Stimulated activated CD8-positive, alpha-beta memory T cell treated with anti-CD3 and anti-CD28 coated beads, Interleukin-12 subunit alpha, Interleukin-12 subunit beta, amount 100 ng/mL, for 4 hours (primary cell): ENCODE data around the gene CYTIP.

ENCODE experiments used
- DNase-seq: peaks from one replicate; pipeline ENCODE4 v3.0.0-alpha.2; 2020; ENCODE audit warnings: low read depth

CYTIP gene

GRCh38 chr2:157443795-157444640 lies at the start of gene CYTIP:
Gene CYTIP (minus strand): TSS chr2:157444089. CDS start chr2:157444020, 69 bp downstream.
- DNase-seq = no peak

GRCh38 chr2:157492189-157492773 lies 48.4 kb upstream of the CYTIP start:
- DNase-seq = peak; percentile 36

GRCh38 chr2:157489983-157490382 lies 46.1 kb upstream of the CYTIP start:
- DNase-seq = no peak

- DNase-seq = no peak
Observed at GRCh38 chr2:157488877-157489276, 45.0 kb upstream of the CYTIP start.

GRCh38 chr2:157487747-157488146 lies 43.9 kb upstream of the CYTIP start:
- no peak for DNase-seq

GRCh38 chr2:157487271-157487610 lies 43.4 kb upstream of the CYTIP start:
- no peak for DNase-seq

GRCh38 chr2:157486596-157487270 lies 42.8 kb upstream of the CYTIP start:
- no peak for DNase-seq

- DNase-seq = no peak
Observed at GRCh38 chr2:157480182-157480961, 36.5 kb upstream of the CYTIP start.

GRCh38 chr2:157479081-157480027 lies 35.5 kb upstream of the CYTIP start:
- no peak for DNase-seq

GRCh38 chr2:157477919-157478318 lies 34.0 kb upstream of the CYTIP start:
- no peak for DNase-seq

GRCh38 chr2:157476953-157477709 lies 33.2 kb upstream of the CYTIP start:
- DNase-seq = no peak

GRCh38 chr2:157475722-157476390 lies 32.0 kb upstream of the CYTIP start:
- DNase-seq = no peak

GRCh38 chr2:157473581-157473980 lies 29.7 kb upstream of the CYTIP start:
- no peak for DNase-seq

- DNase-seq = no peak
Observed at GRCh38 chr2:157471078-157471477, 27.2 kb upstream of the CYTIP start.

- no peak for DNase-seq
Observed at GRCh38 chr2:157470321-157470720, 26.4 kb upstream of the CYTIP start.

- DNase-seq = no peak
Observed at GRCh38 chr2:157469726-157470125, 25.8 kb upstream of the CYTIP start.

GRCh38 chr2:157468931-157469708 lies 25.2 kb upstream of the CYTIP start:
- no peak for DNase-seq

- no peak for DNase-seq
Observed at GRCh38 chr2:157466764-157467163, 22.9 kb upstream of the CYTIP start.

GRCh38 chr2:157465554-157465953 lies 21.7 kb upstream of the CYTIP start:
- DNase-seq = no peak
